GM12878 (cell line): ENCODE data around the gene PSMC4.

Experiments
- CHD1 ChIP-seq: IDR thresholded peaks from 2 replicates; pipeline ENCODE4 v1.6.1; 2012; ENCODE audit warnings: low read depth, low read length, improper control_type of control experiment
- CTCF ChIP-seq, 3 experiments: IDR thresholded peaks in 2 of 3; conservative IDR thresholded peaks in 1 of 3; 2 replicates each; pipeline ENCODE4 v1.5.1; 2011; ENCODE audit warnings: low read depth in 3 of 3, low read length in 3 of 3, mild to moderate bottlenecking in 3 of 3, control low read depth in 2 of 3, moderate library complexity in 2 of 3, inconsistent platforms in 1 of 3, mixed read lengths in 1 of 3; ENCODE audit not compliant: control insufficient read depth in 2 of 3, insufficient read depth in 1 of 3; ENCODE audit errors: extremely low read depth in 1 of 3
- EZH2 ChIP-seq: IDR thresholded peaks from 2 replicates; pipeline ENCODE4 v1.6.1; 2012; ENCODE audit warnings: low read depth, mild to moderate bottlenecking, control low read depth, inconsistent platforms, low read length, borderline replicate concordance; ENCODE audit not compliant: control insufficient read depth

- TF ChIP-seq EZH2 (no peak), CTCF (IDR thresholded peaks at IDR 0.05 in 2 of 3, conservative IDR thresholded peaks at IDR 0.05 in 1 of 3; ENCODE audit: control insufficient read depth in 2 of 3, extremely low read depth in 1 of 3, insufficient read depth in 1 of 3, low read depth in 3 of 3, low read length in 3 of 3) (no peak), CHD1 (no peak)
These were observed 1.7 kb upstream of the PSMC4 start for GRCh38 chr19:39969266-39969665.
